Panc1 (cell line): ENCODE data around the gene RGMB. TPM values are rescaled to one million over a fixed set of nuclear protein-coding genes. Genes with fewer than 3 reads are reported as not detected.

Source experiments
- ATAC-seq: fragments of 200-7000 bp; cut with Tn5 transposase; 2 replicates; pipeline ENCODE4 v1.9.1; 2020; ENCODE audit warnings: mild to moderate bottlenecking, moderate library complexity
- BruUV-seq: library from RNA; stranded (reverse); fragments of 400-500 nt; replicated peaks from 2 replicates; lab custom pipeline; 2021; lab: Mats Ljungman, UMichigan
- CTCF ChIA-PET: fragments of 300-600 bp; sonication (Branson Sonifier 250); formaldehyde crosslinking; loops from one replicate; lab custom pipeline; 2022; ENCODE audit warnings: antibody characterized with exemption; lab: Charles Lee
- POLR2A ChIA-PET: fragments of 300-600 bp; sonication (Branson Sonifier 250); formaldehyde crosslinking; loops from one replicate; lab custom pipeline; 2022; ENCODE audit warnings: antibody characterized with exemption; lab: Charles Lee
- DNase-seq: peaks from one replicate; pipeline ENCODE4 v3.0.0-alpha.2; 2010; ENCODE audit warnings: low read depth, low spot score
- H3K27ac ChIP-seq: 2 replicates; pipeline ENCODE4 v1.5.1; 2011; ENCODE audit warnings: mild to moderate bottlenecking, low read length, inconsistent platforms
- H3K27me3 ChIP-seq: fragments of 200-500 bp; sonication (Bioruptor generic); 2 replicates; pipeline ENCODE4 v1.6.0; 2014; ENCODE audit warnings: low read length, inconsistent platforms; ENCODE audit not compliant: control insufficient read depth, insufficient read depth
- H3K36me3 ChIP-seq: fragments of 200-500 bp; sonication (Bioruptor generic); 2 replicates; pipeline ENCODE4 v1.5.1; 2014; ENCODE audit warnings: inconsistent platforms, mild to moderate bottlenecking, low read length, moderate library complexity; ENCODE audit not compliant: control insufficient read depth, insufficient read depth
- H3K4me1 ChIP-seq: 2 replicates; pipeline ENCODE4 v1.5.1; 2011; ENCODE audit warnings: inconsistent platforms, mild to moderate bottlenecking, low read length, moderate library complexity; ENCODE audit not compliant: control insufficient read depth, insufficient read depth
- H3K4me3 ChIP-seq, 2 experiments: 2 replicates each; pipeline ENCODE4 v1.5.1; 2011 to 2012; ENCODE audit warnings: low read depth in 2 of 2, low read length in 2 of 2, mild to moderate bottlenecking in 2 of 2, inconsistent platforms in 1 of 2, moderate library complexity in 1 of 2
- H3K9me3 ChIP-seq: fragments of 200-500 bp; sonication (Bioruptor generic); 2 replicates; pipeline ENCODE4 v1.5.1; 2014; ENCODE audit warnings: low read depth, mild to moderate bottlenecking, inconsistent platforms, low read length, moderate library complexity; ENCODE audit not compliant: control insufficient read depth, insufficient read depth
- POLR2AphosphoS5 ChIP-seq: IDR thresholded peaks from 2 replicates; pipeline ENCODE4 v1.6.1; 2012; ENCODE audit warnings: mild to moderate bottlenecking, low read depth, low read length, moderate library complexity
- REST ChIP-seq, 2 experiments: IDR thresholded peaks; 2 replicates each; pipeline ENCODE4 v1.6.1; 2011 to 2012; ENCODE audit warnings: low read depth in 2 of 2, control low read depth in 1 of 2, low read length in 1 of 2, mild to moderate bottlenecking in 1 of 2, moderate library complexity in 1 of 2; ENCODE audit not compliant: insufficient read depth in 1 of 2
- SIN3A ChIP-seq: IDR thresholded peaks from 2 replicates; pipeline ENCODE4 v1.6.1; 2012; ENCODE audit warnings: low read depth, mild to moderate bottlenecking, low read length, moderate library complexity, borderline replicate concordance; ENCODE audit not compliant: insufficient read depth
- TCF7L2 ChIP-seq: IDR thresholded peaks from 2 replicates; pipeline ENCODE4 v1.6.1; 2011; ENCODE audit warnings: mild to moderate bottlenecking, low read depth, low read length, inconsistent platforms
- in situ Hi-C: cut with HindIII; loops from 2 replicates; pipeline ENCODE4 v1.10.0; 2016; ENCODE audit warnings: low sequenced_read_pairs, low pct_unique_long_range_greater_than_20kb
- intact Hi-C: fragments of 100-400 bp; cut with micrococcal nuclease; formaldehyde crosslinking; loops from one replicate; pipeline ENCODE4 v1.10.0; 2022; ENCODE audit not compliant: unreplicated experiment
- total RNA-seq: library from RNA; stranded (reverse); gene quantifications from one replicate; pipeline ENCODE4 v1.2.1, GENCODE V29; 2021; ENCODE audit not compliant: unreplicated experiment
- TF ChIP-seq, protein P1 (sequence below): fragments of 450-650 bp; IDR thresholded peaks from 2 replicates; pipeline ENCODE4 v1.5.1; 2017; ENCODE audit warnings: mild to moderate bottlenecking

The RGMB gene
- total RNA-seq, 1 experiment from 2014 or later, result 25.4 TPM

- Histone ChIP-seq H3K36me3 (no peaks in the 10 kb centered on the region), H3K27me3 (no peaks in the 10 kb centered on the region), H3K27ac (no peak overlapping the region), H3K9me3 (peaks cover 11% of the 10 kb centered on the region; the same call in 1 of the 2 replicates), H3K4me3 (no peak overlapping the region), H3K4me1 (no peaks in the 10 kb centered on the region)
- POLR2A ChIA-PET, result interaction anchor here (0.6 kb wide), 1 partner anchor 37 kb away, joined by 3 read pairs; no protein-coding TSS in a partner anchor
- ATAC-seq (no peak), DNase-seq (no peak)
- CTCF ChIA-PET, result no interaction called here
- BruUV-seq, result no TSS peak
- TF ChIP-seq TCF7L2 (no peak), POLR2AphosphoS5 (no peak), REST (IDR thresholded peaks at IDR 0.05; ENCODE audit: insufficient read depth in 1 of 2, low read depth in 2 of 2, low read length in 1 of 2) (no peak), SIN3A (no peak)
- TF ChIP-seq, protein P1, sequence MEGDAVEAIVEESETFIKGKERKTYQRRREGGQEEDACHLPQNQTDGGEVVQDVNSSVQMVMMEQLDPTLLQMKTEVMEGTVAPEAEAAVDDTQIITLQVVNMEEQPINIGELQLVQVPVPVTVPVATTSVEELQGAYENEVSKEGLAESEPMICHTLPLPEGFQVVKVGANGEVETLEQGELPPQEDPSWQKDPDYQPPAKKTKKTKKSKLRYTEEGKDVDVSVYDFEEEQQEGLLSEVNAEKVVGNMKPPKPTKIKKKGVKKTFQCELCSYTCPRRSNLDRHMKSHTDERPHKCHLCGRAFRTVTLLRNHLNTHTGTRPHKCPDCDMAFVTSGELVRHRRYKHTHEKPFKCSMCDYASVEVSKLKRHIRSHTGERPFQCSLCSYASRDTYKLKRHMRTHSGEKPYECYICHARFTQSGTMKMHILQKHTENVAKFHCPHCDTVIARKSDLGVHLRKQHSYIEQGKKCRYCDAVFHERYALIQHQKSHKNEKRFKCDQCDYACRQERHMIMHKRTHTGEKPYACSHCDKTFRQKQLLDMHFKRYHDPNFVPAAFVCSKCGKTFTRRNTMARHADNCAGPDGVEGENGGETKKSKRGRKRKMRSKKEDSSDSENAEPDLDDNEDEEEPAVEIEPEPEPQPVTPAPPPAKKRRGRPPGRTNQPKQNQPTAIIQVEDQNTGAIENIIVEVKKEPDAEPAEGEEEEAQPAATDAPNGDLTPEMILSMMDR, result no peak
- intact Hi-C loops, result no loop called here
- in situ Hi-C loops, result no loop called here
Measured at GRCh38 chr5:98804066-98804465, 30.6 kb downstream of the RGMB start.

DNA sequence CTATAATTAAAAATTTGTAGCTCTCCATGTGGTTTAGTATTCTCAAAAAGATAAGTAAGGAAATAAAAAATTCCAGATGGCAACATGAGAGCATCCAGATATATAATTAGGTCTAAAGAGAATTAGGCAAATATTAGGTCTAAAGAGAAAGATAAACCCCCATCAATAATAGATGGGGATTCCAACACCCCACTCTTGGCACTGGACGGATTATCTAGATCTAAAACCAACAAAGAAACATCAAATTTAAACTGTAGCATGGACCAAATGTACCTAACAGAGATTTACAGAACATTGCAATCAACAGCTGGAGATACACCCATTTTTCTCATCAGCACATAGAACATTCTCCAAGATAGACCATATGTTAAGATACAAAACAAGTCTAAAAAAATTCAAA lies 31.6 kb downstream of the RGMB start:
- H3K4me3 ChIP-seq, result no peak overlapping the region
- H3K4me1 ChIP-seq, result no peaks in the 10 kb centered on the region
- BruUV-seq, result no TSS peak
- H3K9me3 ChIP-seq, result peaks cover 11% of the 10 kb centered on the region; the same call in 1 of the 2 replicates
- no peaks in the 10 kb centered on the region for H3K36me3 ChIP-seq
- no peak for DNase-seq
- CTCF ChIA-PET, result no interaction called here
- ATAC-seq, result no peak
- POLR2A ChIA-PET, result no interaction called here
- intact Hi-C loops, result no loop called here
- in situ Hi-C loops, result no loop called here
- no peak overlapping the region for H3K27ac ChIP-seq
- no peaks in the 10 kb centered on the region for H3K27me3 ChIP-seq
- TF ChIP-seq SIN3A (no peak), TCF7L2 (no peak), REST (IDR thresholded peaks at IDR 0.05; ENCODE audit: insufficient read depth in 1 of 2, low read depth in 2 of 2, low read length in 1 of 2) (no peak), POLR2AphosphoS5 (no peak)
- TF ChIP-seq, protein P1, result no peak
